ENCODE results near the gene MYH16.

DNA sequence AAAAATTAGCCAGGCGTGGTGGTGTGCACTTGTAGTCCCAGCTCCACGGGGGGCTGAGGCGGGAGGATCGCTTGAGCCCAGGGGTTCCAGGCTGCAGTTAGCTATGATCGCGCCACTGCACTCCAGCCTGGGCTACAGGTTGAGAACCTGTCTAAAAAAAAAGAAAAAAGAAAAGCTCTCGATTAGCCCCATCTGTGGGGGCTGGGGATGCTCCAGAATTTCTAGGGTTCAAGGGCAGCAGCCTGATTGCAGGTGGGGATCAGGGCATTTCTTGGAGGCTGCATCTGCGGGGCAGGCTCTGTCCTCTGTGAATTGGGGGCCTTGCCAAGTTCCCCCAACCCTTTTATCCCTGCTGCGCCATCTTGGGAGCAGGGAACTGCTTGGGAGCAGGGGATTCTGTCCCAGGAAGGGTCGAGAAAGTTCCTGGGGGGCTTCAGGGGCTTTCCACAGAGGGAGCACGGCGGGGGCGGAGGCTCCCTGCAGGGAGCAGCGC, 52.4 kb downstream of the MYH16 start:
- no peak for TF ChIP-seq TAF1 (IDR thresholded peaks at IDR 0.05; ENCODE audit: borderline replicate concordance, insufficient read depth, low read length)
- no peak for TF ChIP-seq POLR2AphosphoS5 (IDR thresholded peaks at IDR 0.05; ENCODE audit: low read depth, low read length)
- no peak for TF ChIP-seq SIN3A (IDR thresholded peaks at IDR 0.05; ENCODE audit: borderline replicate concordance, insufficient read depth, low read length)
